NB4 (cell line): Measurements from ENCODE around the gene ARHGEF12.

Experiments used
- CTCF ChIP-seq: IDR thresholded peaks from one replicate; pipeline ENCODE4 v1.5.1; 2012; ENCODE audit warnings: low read depth, low read length
- MYC ChIP-seq: IDR thresholded peaks from 2 replicates; pipeline ENCODE4 v1.6.1; 2011; ENCODE audit warnings: low read depth, low read length
- POLR2A ChIP-seq: IDR thresholded peaks from 2 replicates; pipeline ENCODE4 v1.6.1; 2011; ENCODE audit warnings: mild to moderate bottlenecking; ENCODE audit not compliant: insufficient read length; ENCODE audit errors: extremely low read depth

- TF ChIP-seq POLR2A (no peak), CTCF (no peak), MYC (no peak)
These were observed 34.0 kb upstream of the ARHGEF12 start for GRCh38 chr11:120302001-120302805.
